ENCODE measurements around the gene PERCC1.

PERCC1 gene

GRCh38 chr16:1481906-1482835, 51.3 kb downstream of the PERCC1 start:
- DNase-seq (ENCODE audit: extremely low read depth, low read depth): no peak
- H3K4me3 ChIP-seq (replicated peaks; ENCODE audit: low read depth, low read length): no peak overlapping the region
- TF ChIP-seq, protein P1, sequence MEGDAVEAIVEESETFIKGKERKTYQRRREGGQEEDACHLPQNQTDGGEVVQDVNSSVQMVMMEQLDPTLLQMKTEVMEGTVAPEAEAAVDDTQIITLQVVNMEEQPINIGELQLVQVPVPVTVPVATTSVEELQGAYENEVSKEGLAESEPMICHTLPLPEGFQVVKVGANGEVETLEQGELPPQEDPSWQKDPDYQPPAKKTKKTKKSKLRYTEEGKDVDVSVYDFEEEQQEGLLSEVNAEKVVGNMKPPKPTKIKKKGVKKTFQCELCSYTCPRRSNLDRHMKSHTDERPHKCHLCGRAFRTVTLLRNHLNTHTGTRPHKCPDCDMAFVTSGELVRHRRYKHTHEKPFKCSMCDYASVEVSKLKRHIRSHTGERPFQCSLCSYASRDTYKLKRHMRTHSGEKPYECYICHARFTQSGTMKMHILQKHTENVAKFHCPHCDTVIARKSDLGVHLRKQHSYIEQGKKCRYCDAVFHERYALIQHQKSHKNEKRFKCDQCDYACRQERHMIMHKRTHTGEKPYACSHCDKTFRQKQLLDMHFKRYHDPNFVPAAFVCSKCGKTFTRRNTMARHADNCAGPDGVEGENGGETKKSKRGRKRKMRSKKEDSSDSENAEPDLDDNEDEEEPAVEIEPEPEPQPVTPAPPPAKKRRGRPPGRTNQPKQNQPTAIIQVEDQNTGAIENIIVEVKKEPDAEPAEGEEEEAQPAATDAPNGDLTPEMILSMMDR (IDR thresholded peaks at IDR 0.05; ENCODE audit: low read depth, low read length, missing control alignments): no peak

Data from HFF-Myc (cell line).